Activated gamma-delta T cell treated with anti-CD3 and anti-CD28 coated beads, Interleukin-2, amount 50 U/mL, for 16 hours (primary cell): ENCODE results near the gene AVPI1.
"Not testable (repeated sequence)": the region's sequence is repeated elsewhere in the genome, so short reads cannot be mapped to it uniquely, and the experiment has no call there.

Source experiments
- DNase-seq: peaks from one replicate; pipeline ENCODE4 v3.0.0-alpha.2; 2020; ENCODE audit warnings: low read depth

Gene AVPI1

DNA sequence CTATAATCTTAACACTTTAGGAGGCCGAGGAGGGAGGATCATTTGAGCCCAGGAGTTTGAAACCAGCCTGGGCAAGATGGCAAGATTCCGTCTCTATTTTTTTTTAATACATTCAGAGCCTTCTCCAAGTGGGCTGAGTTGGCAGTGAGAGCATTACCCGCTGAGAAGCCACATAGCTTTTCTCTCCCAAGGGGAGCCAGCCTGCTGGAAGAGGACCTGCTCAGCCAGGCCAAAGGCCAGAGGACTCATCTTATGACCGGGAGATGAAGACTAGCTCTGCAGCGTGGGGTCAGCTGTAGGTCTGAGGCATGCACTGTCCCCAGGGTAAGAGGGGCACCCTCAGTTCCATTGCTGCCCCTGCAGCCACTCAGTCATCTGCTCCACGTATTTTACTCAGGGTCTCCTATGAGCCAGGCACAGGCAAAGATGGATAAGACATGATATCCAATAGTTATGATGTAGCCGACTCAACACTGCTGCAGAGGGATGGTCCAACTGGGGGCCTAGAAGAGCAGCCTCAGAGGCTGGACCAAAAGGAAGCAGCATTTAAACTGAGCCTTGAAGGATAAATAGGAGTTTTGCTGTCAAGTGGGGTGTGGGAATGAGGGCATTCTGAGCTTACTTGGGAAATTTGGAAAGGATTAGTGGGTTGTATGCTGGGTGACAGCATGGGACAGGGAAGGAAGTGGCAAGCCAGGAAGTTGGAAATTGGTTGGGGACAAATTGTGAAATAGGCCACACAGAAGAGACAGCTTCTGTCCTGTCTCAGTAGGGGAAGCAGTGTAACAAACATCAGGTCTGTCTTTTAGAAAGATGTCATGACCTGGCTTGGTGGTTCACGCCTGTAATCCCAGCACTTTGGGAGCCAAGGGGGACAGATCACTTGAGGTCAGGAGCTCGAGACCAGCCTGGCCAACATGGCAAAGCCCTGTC lies 24.9 kb upstream of the AVPI1 start:
- no peak for DNase-seq

DNA sequence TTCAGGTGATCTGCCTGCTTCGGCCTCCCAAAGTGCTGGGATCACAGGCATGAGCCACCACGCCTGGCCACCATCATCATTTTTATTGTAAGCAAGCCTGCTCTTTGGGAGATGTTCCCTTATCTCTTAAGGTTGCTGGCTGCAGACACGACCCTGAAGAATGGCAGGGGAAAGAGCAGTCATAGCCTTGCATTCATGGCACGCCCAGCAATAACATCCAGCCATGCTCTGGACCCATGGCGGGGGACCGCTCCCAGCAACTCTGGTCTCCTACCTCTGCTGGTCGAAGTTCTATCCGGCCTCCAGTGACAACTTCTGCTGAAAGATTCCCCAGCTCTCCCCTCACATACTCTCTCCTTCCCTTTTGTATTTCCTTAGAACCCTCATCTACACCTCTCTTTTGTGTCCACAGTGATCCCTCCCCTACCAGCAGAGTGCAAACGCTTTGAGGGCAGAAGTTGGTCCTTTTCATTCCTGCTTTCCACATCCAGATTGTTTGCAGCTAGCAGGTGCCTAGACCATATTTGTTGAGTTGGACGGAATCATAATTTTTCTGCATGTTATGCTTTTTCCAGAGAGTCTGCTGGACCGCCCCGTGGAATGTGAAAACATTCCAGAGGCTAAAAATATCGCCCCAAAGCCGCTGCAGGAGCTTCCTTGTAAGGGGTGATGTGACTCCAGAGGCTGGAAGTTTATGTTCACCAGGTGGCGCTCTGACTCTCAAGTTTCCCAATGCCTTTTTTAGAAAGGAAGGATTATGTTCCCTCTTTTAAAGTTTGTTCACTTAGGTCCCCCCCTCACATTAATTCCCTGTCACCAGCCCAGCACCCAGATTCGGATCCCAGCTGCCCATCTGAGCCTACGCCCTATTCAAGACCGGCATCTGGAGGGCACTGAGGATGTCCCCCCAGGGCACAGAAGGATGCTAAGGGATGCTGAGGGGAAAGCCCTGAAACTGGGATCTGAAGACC lies 22.2 kb upstream of the AVPI1 start:
- no peak for DNase-seq

DNA sequence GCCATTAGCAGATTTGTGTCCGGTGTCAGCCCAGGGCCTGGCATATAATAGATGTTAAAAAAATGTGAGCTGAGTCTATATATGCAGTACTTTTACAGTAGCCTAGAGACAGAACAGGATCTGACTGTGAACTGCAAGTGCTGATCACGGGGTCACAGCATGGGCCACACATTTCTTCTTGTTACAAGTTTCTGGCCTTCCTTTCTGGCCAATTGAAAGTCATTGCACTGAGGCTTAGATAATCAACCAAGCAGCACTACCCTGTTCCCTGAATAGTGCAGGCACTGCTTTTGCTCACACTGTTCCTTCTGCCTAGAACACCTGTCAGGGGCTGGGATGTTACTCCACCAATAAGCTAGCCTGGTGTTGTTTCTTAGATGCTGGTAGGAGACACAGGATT lies 21.1 kb upstream of the AVPI1 start:
- no peak for DNase-seq

DNA sequence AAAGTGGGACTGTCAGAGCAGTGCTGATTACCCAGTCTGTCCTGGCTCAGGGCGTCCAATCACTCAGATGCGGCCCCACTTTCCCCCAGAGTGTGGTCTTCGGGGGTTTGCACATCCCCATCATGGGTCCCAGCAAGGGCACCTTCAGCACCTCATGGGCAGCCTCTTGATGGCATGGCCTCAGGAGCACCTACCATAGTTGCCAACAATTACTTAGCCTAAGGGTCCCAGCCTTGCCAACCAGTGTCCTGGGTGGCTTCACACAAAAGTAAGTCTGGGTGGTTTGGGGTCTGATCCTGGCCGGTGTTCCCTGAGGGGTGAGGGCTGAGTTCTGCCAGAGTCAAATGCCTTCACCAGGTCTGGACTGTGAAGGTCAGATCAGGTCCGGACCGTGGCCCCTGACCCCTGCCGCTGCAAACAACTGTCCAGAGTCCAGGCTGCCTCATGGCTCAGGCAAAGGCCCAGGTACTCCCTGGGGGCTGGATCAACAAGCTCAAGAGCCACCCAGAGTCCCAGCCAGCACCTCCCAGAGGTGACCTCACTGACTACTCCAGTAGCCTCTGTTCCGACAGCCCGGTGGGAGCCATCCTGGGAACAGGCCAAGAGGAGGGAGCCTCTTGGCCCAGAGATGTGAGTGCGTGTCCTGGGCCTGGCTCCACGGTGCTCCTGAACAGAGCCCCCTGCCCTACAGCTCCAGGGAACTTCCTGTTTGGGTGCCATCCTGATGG lies 20.3 kb upstream of the AVPI1 start:
- no peak for DNase-seq

DNA sequence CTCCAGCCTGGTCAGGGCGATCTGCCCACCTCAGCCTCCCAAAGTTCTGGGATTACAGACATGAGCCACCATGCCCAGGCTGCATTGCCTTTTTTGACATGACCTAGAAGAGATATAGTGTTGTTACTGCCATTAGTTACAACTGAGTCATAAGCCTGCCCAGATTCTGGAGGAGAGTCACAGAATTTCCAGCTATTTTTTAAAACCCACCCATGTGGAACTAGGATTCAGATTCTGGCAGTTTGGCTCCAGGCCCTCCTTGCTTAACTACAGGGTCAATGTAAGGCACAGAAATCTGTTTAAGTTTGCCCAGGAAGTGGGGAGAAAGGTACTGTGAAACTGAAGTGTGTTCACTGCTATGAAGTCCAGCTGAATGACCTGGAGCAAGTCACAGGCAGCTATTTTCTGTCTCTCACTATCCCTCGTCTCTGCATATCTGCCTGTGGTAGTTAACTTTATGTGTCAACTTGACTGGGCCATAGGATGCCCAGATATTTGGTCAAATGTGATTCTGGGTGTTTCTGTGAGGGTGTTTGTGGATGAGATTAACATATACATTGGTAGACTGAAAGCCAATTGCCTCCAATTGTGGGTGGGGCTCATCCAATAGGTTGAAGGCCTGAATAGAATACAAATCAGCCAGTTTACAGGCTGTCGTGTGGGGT lies 18.1 kb upstream of the AVPI1 start:
- DNase-seq, result no peak

DNA sequence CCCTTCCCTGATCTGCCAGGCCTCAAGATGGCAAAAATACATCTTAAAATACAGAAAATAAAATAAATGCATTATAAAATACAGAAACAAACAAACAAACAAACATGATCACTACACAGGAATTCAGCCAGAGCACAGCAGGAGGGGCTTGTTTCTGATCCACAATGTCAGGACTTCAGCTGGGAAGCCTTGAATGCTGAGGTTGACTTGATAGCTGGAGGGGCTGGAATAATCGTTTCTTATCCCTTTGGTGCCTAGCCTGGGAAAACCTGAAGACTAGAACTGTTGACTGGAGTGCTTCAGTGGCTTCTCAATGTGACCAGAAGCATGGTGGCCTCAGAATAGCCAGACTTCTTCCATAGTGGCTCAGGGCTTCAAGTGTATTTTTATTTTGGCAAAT lies 17.3 kb upstream of the AVPI1 start:
- no peak for DNase-seq

DNA sequence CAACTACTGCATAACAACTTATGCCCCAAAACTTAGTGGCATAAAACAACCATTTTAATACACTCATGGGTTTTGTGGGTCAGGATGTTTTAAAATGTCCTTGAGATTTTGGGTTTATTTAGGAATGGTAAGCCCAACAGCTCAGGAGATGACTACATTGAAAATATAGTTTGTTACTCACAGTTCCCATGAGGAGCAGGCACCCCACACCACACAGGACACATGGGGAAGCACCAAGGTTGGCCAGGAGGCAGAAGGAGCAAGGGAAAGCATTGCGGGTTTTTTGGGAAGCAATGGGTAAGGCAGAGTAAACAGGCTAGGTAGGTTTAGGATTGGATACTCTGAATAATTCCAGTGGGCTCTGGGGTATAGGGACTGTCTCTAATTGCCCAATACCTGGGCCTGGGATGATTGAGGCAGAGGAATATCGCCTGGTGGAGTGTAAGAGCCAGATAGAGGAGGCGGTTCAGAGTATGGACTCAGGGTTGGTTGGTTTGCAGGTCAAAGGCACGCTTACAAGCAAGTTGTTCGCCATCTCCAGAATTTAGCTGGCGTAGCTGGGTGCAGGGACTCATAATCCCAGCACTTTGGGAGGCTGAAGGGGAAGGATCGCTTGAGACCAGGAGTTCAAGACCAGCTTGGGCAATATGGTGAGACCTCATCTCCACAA lies 16.5 kb upstream of the AVPI1 start:
- no peak for DNase-seq

DNA sequence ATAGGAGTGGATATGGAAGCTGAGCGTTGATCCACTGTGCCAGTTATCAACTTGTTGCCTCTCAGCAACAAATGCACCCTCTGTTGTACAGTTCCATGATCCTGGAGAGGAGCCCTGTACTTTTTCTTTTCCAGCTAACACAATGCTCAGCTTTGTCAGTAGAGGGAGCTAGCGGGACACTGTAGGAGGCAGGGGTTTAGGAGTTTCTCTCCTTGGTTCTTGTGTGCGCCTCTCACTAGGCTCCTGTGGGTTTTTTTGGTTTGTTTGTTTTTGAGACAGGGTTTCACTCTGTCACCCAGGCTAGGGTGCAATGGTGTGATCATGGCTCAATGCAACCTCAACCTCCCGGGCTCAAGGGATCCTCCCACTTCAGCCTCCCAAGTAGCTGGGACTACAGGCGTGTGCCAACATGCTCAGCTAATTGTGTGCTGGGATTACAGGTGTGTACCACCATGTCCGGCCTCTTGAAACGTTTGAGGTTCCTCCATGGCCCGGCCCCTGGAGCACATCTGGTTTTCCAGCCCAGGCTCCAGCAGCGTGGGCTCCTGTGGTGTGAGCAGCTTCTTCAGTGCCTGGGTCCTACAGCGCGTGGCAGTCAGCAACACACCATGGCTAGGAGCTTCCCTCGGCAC lies 14.5 kb upstream of the AVPI1 start:
- DNase-seq, result no peak

DNA sequence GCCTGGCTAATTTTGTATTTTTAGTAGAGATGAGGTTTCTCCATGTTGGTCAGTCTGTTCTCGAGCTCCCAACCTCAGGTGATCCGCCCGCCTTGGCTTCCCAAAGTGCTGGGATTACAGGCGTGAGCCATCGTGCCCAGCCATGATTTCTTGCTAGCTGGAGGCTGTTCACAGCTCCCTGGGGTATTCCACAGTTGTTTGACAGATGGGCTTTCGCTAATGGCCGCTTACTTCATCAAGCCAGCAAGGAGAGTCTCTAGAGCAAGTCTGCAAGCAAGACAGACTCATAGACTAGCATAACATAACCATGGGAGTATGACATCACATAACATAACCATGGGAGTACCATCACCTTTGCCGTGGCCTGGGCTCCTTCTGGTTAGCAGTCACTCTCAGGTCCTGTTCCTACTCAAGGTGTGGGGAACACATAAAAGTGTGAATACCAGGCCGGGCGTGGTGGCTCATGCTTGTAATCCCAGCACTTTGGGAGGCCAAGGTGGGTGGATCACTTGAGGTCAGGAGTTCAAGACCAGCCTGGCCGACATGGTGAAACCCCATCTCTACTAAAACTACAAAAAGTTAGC lies 11.1 kb upstream of the AVPI1 start:
- not testable (repeated sequence) for DNase-seq

DNA sequence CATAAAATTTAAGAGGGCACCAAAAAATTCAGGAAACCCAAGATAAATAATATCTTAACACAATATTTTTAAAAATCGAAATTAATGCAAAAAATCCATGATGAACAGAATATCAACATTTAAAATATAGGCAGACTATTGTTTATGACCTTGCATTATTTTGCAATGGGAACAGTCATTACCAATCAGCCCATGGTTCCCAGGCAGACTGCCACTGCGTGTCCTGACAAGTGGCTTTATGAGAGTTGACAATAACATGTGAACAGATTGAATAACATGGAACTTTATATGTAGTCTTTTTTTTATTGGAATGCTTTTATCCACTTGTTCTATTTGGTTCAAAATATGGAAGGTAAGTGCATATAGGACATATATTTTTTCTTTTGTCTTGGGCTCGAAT lies 3.1 kb upstream of the AVPI1 start:
- no peak for DNase-seq

DNA sequence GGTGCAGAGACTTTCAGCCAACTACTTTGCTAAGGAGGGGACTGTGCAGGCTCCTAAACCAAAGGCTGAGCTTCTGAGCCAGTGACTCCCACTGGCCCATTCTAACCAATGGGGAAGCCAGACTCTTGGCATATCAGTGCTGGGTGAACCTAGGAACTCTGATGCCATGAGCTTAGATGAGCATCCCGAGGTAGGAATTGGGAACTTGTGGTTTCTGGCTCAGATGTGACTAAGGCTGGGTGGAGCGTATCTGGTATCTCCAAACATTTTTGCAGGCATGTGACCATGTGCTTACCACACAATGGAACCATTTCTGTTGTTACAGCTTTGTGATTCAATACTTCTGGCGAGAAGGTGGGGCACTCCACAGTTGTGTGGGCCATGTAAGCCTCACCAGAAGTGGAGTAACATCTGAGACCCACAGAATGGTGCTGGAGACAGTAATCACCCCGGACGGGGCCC lies 2.5 kb upstream of the AVPI1 start:
- DNase-seq, result no peak

DNA sequence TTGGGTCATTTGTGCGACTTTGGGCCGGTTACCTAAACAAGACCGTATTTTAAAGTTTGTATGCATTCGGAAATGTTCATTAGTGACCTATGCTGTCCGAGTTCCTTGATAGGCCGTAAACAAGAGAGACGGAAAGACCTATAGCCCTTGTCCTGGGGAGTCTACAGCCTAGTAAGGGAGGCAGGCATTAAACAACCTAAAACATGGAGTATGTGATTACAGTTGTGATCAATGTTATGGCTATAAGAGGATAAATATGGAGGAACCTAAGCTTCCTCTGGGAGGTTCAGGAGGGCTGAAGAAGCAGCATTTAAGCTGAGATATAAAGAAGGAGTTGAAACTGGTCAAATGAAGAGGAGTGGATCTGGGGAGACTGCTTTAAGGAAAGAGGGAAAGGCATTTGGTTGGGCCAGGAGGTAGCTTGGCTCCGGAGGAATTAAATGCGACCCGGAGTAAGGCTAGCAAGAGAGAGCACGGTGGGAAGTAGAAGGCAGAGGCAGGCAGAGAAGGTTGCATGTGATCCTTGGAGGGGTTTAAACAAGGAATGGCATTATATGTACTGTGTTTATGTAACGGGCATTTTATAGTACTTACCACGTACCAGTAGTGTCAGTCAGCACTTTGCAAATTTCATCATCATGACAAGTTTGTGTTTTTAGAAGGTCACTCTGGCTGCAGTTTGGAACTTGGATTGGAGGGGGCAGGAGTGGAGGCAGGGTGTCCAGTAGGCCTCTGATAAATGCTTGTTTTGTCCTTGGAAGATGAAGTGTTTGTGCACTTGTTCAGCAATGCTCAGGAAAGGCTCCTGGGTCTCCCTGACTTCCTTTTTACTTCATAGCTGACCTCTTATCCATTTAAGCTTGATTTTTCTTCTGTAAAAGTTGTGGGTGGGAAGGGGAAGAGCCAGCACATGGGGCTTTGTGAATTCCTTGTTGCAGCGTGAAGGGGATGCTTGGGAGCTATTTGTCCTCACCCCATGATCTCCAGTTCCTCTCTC lies 1.0 kb upstream of the AVPI1 start:
- DNase-seq, result no peak

DNA sequence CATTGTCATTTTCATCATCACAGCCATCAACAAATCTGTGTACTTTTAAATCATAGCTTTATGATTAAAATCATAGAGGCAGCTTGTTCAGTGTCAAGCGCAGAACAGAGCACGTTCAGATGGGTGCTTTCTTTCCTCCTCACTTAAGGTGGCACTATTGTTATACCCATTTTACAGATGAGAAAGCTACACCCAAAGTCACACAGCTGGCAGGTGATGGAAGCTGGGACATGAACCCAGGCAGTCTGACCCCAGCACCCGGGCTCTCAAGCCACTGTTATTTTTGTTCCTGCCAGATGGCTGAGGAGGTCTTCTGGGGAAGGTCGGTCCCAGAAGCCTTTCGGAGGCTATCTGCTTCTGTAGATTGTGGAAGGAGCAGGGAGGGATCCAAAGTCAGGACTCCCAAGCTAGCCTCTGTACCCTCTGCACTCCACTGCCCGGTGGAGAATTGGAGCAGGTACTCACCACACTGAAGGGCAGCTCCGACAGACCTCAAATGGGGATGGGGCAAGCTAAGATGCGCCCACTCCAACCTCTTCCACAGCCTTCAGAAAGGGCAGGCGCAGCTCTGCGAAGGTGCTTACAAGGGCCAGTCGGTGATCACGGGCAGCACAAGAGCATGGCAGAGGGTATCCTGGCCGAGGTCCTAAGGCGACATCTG lies 610 bp downstream of the AVPI1 start:
- DNase-seq, result no peak

DNA sequence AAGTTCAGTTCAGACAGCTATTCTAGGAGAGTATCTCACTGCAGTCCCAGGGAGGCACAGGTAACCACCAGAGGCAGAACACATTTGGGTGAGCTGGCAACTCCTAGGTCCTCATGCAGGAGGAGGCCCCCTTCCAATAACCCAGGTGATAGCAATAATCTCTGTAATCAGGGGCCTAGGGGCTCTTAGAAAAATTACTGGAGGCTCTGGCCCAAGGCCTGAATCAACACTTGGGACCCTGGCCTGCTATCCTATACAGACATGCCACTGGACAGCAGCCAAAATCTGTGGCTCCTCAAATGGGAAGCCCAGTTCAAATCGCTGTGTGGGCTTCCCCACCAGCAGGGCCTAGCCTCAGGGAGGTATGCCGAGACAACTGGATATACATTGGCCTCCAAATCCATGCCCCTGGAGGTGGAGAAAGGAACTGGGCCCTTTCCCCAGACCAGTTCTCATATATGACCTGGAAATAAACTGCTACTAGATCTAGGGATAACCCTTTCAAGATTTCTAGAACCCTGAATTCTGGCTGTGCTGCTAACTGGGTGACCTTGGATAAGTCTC lies 1.6 kb downstream of the AVPI1 start:
- DNase-seq, result no peak

DNA sequence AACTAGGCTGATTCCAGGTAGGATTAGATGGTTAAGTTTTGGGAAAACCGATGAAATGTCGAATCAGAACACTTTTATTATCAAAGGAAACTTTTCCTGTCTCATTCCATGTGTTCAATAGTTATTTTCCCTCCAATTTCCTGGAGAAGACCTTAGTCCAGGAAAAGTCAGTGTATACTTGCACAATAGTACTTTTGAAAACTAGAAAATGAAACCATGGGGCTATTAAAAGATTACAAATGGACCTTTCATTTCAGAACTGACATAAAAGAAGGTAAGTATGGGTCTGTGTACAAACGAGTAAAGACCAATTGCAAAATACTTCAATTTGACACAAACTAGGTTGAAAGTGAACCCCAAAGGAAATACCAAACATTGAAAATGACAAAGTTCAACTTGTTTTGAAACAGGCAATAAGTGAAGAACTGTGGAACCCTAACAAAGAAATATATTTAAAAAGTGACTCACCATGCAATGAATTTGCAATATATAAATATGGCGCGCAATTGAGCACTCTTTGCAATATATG lies 2.1 kb downstream of the AVPI1 start:
- DNase-seq, result no peak

DNA sequence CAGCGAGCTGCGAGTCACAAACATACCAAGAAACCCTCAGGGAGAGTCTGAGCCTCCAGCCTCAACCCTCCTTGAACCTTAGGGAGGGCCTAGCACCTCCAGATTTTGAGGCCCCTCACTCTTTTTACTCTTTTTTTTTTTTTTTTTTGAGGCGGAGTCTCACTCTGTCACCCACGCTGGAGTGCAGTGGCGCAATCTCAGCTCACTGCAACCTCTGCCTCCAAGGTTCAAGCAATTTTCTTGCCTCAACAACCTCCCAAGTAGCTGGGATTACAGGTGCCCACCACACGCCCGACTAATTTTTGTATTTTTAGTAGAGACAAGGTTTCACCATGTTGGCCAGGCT lies 2.7 kb downstream of the AVPI1 start:
- not testable (repeated sequence) for DNase-seq

DNA sequence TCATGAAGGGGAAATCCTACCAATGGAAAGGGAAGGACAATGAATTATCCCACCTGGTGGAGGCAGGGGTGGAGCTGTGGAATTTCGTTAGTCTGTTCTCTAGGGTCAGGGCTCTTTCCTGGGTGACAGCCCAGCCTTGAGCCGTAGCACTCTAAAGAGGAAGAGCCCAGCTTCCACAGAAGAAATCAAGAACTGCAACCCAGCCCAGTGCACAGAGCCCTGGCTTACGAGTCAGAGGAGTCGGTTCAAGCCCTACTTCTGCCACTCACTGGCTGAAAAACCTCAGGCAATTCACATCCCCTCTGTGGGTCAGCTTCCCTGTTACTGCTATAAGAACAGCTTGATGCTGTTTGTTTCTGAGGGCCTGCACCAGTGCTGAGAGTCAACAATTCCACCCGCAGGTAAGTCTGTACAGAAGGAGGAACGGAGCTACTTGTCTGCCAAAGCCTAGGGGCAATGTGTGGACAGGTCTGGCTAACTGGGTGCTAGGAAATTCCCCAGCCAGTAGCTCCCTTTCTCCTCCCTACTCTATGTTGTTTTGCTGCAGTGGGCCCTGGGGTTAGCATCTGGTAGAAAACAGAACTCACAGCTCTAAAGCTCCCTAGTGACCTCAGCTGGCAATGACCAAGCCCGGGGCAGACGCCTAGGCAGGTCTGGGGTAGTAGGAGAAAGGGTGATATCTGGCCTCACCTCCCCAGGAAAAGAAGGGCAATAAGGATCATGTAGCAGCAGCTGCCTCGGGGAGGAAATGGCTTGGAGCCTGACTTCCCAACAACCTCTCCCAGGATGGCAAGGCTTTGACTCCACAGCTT lies 3.3 kb downstream of the AVPI1 start:
- DNase-seq, result no peak
